Ascending aorta (tissue), 2 donors: ENCODE measurements around the gene RIOK3. TPM values are rescaled to one million over a fixed set of nuclear protein-coding genes. Genes with fewer than 3 reads are reported as not detected.
"Not testable (repeated sequence)": the region's sequence is repeated elsewhere in the genome, so short reads cannot be mapped to it uniquely, and the experiment has no call there.

ENCODE experiments used
- DNase-seq, 2 donors: peaks; one replicate each; pipeline ENCODE4 v3.0.0-alpha.2; 2019; ENCODE audit warnings: low spot score in 2 of 2
- H3K27ac ChIP-seq, 2 donors: fragments of 200-600 bp; sonication (generic); one replicate each; pipeline ENCODE4 v1.5.1; 2016 to 2017; ENCODE audit warnings: mild to moderate bottlenecking in 1 of 2
- H3K27me3 ChIP-seq: fragments of 200-600 bp; sonication (generic); one replicate; pipeline ENCODE4 v1.5.1; 2017
- H3K36me3 ChIP-seq, 2 donors: fragments of 200-600 bp; sonication (generic); one replicate each; pipeline ENCODE4 v1.5.1; 2016
- H3K4me1 ChIP-seq, 2 donors: fragments of 200-600 bp; sonication (generic); one replicate each; pipeline ENCODE4 v1.5.1; 2016 to 2017; ENCODE audit warnings: mild to moderate bottlenecking in 1 of 2
- H3K4me3 ChIP-seq, 2 donors: fragments of 200-600 bp; sonication (generic); one replicate each; pipeline ENCODE4 v1.5.1; 2016 to 2017; ENCODE audit warnings: mild to moderate bottlenecking in 1 of 2
- H3K9me3 ChIP-seq, 2 donors: fragments of 200-600 bp; sonication (generic); one replicate each; pipeline ENCODE4 v1.5.1; 2016
- CTCF ChIP-seq, 3 experiments: fragments of 200-600 bp in 2 of 3; fragments of 450-650 bp in 1 of 3; sonication (generic) in 2 of 3; IDR thresholded peaks; one replicate each; pipeline ENCODE4 v1.5.1; 2016 to 2019; ENCODE audit warnings: antibody characterized with exemption in 3 of 3, mild to moderate bottlenecking in 1 of 3, moderate library complexity in 1 of 3
- intact Hi-C: fragments of 100-400 bp; cut with DNase I; formaldehyde crosslinking; loops from one replicate; pipeline ENCODE4 v1.15.1; 2023
- total RNA-seq: library from RNA; depleted of rRNA; stranded (reverse); fragments of >200 nt; gene quantifications from one replicate; pipeline ENCODE4 v1.1.0, GENCODE V29; 2016

Gene RIOK3
- total RNA-seq, 1 donor from 2014 or later: 9.3 TPM

GRCh38 chr18:23415515-23415914, 37.6 kb upstream of the RIOK3 start:
- Histone ChIP-seq H3K36me3 (no peaks in the 10 kb centered on the region), H3K4me1 (no peaks in the 10 kb centered on the region), H3K4me3 (no peak overlapping the region), H3K9me3 (no peaks in the 10 kb centered on the region), H3K27me3 (no peaks in the 10 kb centered on the region), H3K27ac (no peak overlapping the region)
- intact Hi-C loops: loop anchor here (10.0 kb wide), 1 partner anchor 611 kb away; no protein-coding TSS in a partner anchor
- no peak for TF ChIP-seq CTCF (IDR thresholded peaks at IDR 0.05)
- DNase-seq: no peak

GRCh38 chr18:23416298-23416697, 36.8 kb upstream of the RIOK3 start:
- Histone ChIP-seq H3K27me3 (no peaks in the 10 kb centered on the region), H3K36me3 (no peaks in the 10 kb centered on the region), H3K4me3 (no peak overlapping the region), H3K27ac (no peak overlapping the region), H3K9me3 (no peaks in the 10 kb centered on the region), H3K4me1 (no peaks in the 10 kb centered on the region)
- TF ChIP-seq CTCF (IDR thresholded peaks at IDR 0.05): no peak
- intact Hi-C loops: loop anchor here (10.0 kb wide), 1 partner anchor 611 kb away; no protein-coding TSS in a partner anchor
- DNase-seq: no peak

- no peak for DNase-seq
- H3K9me3 ChIP-seq: no peaks in the 10 kb centered on the region
- H3K4me3 ChIP-seq: no peak overlapping the region
- no peaks in the 10 kb centered on the region for H3K36me3 ChIP-seq
- intact Hi-C loops: no loop called here
- no peak overlapping the region for H3K27ac ChIP-seq
- TF ChIP-seq CTCF (IDR thresholded peaks at IDR 0.05): no peak
- H3K27me3 ChIP-seq: no peaks in the 10 kb centered on the region
- H3K4me1 ChIP-seq: no peaks in the 10 kb centered on the region
Measured at GRCh38 chr18:23421277-23421676, 31.8 kb upstream of the RIOK3 start.

GRCh38 chr18:23422751-23423418, 30.2 kb upstream of the RIOK3 start:
- intact Hi-C loops: no loop called here
- Histone ChIP-seq H3K4me1 (no peaks in the 10 kb centered on the region), H3K4me3 (no peak overlapping the region), H3K27me3 (no peaks in the 10 kb centered on the region), H3K9me3 (no peaks in the 10 kb centered on the region), H3K27ac (no peak overlapping the region), H3K36me3 (no peaks in the 10 kb centered on the region)
- no peak for DNase-seq
- no peak for TF ChIP-seq CTCF (IDR thresholded peaks at IDR 0.05)

GRCh38 chr18:23424616-23425015, 28.5 kb upstream of the RIOK3 start:
- Histone ChIP-seq H3K4me1 (no peaks in the 10 kb centered on the region), H3K27ac (no peak overlapping the region), H3K4me3 (no peak overlapping the region), H3K27me3 (no peaks in the 10 kb centered on the region), H3K36me3 (no peaks in the 10 kb centered on the region), H3K9me3 (no peaks in the 10 kb centered on the region)
- TF ChIP-seq CTCF (IDR thresholded peaks at IDR 0.05): no peak
- no peak for DNase-seq
- intact Hi-C loops: no loop called here

GRCh38 chr18:23428821-23429220, 24.3 kb upstream of the RIOK3 start:
- Histone ChIP-seq H3K4me1 (no peaks in the 10 kb centered on the region), H3K9me3 (no peaks in the 10 kb centered on the region), H3K27me3 (no peaks in the 10 kb centered on the region), H3K27ac (no peak overlapping the region), H3K4me3 (no peak overlapping the region), H3K36me3 (no peaks in the 10 kb centered on the region)
- intact Hi-C loops: no loop called here
- no peak for TF ChIP-seq CTCF (IDR thresholded peaks at IDR 0.05)
- DNase-seq: no peak

- H3K27me3 ChIP-seq, intact Hi-C loops, H3K27ac ChIP-seq, H3K4me1 ChIP-seq, DNase-seq, H3K4me3 ChIP-seq, H3K9me3 ChIP-seq, H3K36me3 ChIP-seq: not testable (repeated sequence)
Measured at GRCh38 chr18:23429538-23429937, 23.5 kb upstream of the RIOK3 start.
